Adrenal gland (tissue), 5 donors: ENCODE results near the gene ZNF559.

Source experiments
- CTCF ChIP-seq, 6 experiments: fragments of 450-650 bp in 4 of 6; fragments of 200-600 bp in 2 of 6; sonication (generic) in 1 of 6; IDR thresholded peaks; 1 replicate in 5 of 6; 2 replicates in 1 of 6; pipeline versions ENCODE4 v1.5.1 to v1.8.0; 2016 to 2021; ENCODE audit warnings: antibody characterized with exemption in 6 of 6, mild to moderate bottlenecking in 2 of 6, moderate library complexity in 1 of 6
- POLR2A ChIP-seq, 2 donors: fragments of 450-650 bp; IDR thresholded peaks; one replicate each; pipeline ENCODE4 v1.6.1; 2017; ENCODE audit warnings: antibody characterized with exemption in 2 of 2, mild to moderate bottlenecking in 2 of 2, moderate library complexity in 1 of 2
- donor health status: DM: no; HTN: no; CAD: no.

- TF ChIP-seq POLR2A (IDR thresholded peaks at IDR 0.05) (no peak), CTCF (IDR thresholded peaks at IDR 0.05) (no peak)
Measured at GRCh38 chr19:9321338-9321737, 2.6 kb upstream of the ZNF559 start.
